Stomach smooth muscle (tissue), 2 donors: Measurements from ENCODE around the gene ZNF423.
"Not testable (repeated sequence)": the region's sequence is repeated elsewhere in the genome, so short reads cannot be mapped to it uniquely, and the experiment has no call there.

Experiments used
- H3K27ac ChIP-seq: one replicate; pipeline ENCODE4 v1.7.0; 2013; ENCODE audit warnings: mild to moderate bottlenecking, low read length, inconsistent platforms
- H3K27me3 ChIP-seq, 2 donors: one replicate each; pipeline ENCODE4 v1.7.0; 2013; ENCODE audit warnings: low read length in 2 of 2; ENCODE audit not compliant: insufficient read depth in 2 of 2, control insufficient read depth in 1 of 2
- H3K36me3 ChIP-seq, 2 donors: one replicate each; pipeline ENCODE4 v1.7.0; 2013; ENCODE audit warnings: low read length in 2 of 2; ENCODE audit not compliant: control insufficient read depth in 2 of 2, insufficient read depth in 2 of 2
- H3K4me1 ChIP-seq: one replicate; pipeline ENCODE4 v1.7.0; 2013; ENCODE audit warnings: low read length; ENCODE audit not compliant: control insufficient read depth, insufficient read depth
- H3K4me3 ChIP-seq, 2 donors: one replicate each; pipeline ENCODE4 v1.7.0; 2013; ENCODE audit warnings: low read length in 2 of 2
- H3K9ac ChIP-seq, 2 donors: one replicate each; pipeline ENCODE4 v1.7.0; 2013; ENCODE audit warnings: low read length in 2 of 2, mild to moderate bottlenecking in 1 of 2
- H3K9me3 ChIP-seq, 2 donors: one replicate each; pipeline ENCODE4 v1.7.0; 2013; ENCODE audit warnings: low read length in 2 of 2; ENCODE audit not compliant: control insufficient read depth in 2 of 2
- donor health status: healthy.
- donor health status: Pancreatic carcinoma.

ZNF423 gene

DNA sequence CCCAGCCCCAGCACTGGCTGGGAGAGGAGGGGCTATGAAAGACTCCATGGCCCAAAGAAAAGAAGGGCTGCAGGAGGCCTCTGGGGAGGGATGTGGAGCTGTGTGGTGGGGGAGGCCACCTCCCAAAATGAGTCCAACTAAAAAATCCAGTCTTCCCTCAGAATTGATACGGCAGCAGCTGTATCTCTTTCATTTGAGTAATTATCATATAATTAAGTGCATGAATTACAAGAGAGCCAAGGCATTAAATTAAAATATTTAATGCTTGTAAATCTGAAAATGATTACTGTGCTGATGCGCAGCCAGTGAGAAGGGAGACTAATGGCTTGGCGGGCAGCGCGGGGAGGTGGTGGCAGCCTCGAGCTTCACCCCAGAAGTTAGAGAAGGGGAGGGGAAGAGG is 289.5 kb downstream of the ZNF423 start:
- Histone ChIP-seq H3K4me3 (no peak overlapping the region), H3K9ac (no peak overlapping the region), H3K9me3 (no peaks in the 10 kb centered on the region), H3K36me3 (no peaks in the 10 kb centered on the region), H3K27ac (no peak overlapping the region), H3K27me3 (no peaks in the 10 kb centered on the region), H3K4me1 (peaks cover 10% of the 10 kb centered on the region)

DNA sequence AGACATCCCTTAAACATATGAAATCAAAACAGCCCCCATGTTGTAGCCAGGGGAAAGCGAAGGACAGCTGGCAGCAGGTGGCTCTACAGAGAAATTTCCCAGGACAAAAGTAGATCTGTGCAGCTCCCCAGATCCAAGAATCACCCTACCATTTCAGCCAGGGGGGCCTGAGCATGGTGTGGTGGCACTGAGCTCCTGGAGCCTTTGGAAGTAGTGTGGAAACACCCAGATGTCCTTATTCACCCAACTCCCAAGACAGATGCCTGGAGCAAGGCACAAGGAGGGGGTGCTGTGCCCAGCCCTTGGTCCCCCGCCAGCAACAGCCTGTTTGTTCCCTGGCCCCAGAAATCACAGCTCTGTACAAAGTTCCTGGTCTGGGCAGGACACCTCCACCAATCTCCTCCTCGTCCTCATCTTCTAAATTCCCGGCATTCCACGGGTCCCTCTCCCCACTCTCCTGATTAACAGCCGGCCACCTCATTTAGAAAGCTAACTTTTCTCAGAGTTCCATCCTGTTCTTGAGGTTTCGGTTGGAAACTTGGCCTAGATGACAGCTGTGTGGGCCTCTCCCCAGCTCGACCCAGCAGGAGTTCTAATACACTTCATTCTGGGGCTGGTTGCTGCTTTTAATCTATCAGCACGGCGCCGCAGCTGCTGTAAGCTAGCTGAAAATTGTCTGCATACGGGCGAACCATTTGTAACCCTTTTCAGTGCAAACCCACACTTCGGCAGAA is 291.2 kb downstream of the ZNF423 start:
- Histone ChIP-seq H3K4me1 (peaks cover 12% of the 10 kb centered on the region), H3K9ac (no peak overlapping the region), H3K9me3 (no peaks in the 10 kb centered on the region), H3K4me3 (no peak overlapping the region), H3K27me3 (no peaks in the 10 kb centered on the region), H3K36me3 (no peaks in the 10 kb centered on the region), H3K27ac (no peak overlapping the region)

DNA sequence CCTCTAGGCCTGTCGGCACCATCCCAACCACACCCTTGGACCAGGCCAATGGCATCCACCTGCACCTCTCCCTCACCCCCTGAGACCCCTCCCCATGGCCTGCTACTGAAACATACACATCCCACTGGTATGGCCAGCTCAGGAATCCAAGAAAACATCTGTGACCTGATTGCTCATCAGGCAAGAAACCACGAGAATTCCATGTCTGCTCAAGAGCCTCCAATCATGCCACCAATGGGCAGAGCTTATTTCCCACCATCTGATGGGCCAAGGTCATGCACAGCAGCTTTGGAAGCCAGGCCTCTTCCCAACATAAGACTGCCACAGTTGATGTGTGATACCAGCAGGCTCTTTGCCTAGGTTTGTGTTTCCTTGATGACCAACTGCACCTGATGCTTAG is 292.2 kb downstream of the ZNF423 start:
- no peaks in the 10 kb centered on the region for H3K9me3 ChIP-seq
- no peak overlapping the region for H3K4me3 ChIP-seq
- no peaks in the 10 kb centered on the region for H3K36me3 ChIP-seq
- H3K27ac ChIP-seq = no peak overlapping the region
- no peaks in the 10 kb centered on the region for H3K27me3 ChIP-seq
- peaks cover 12% of the 10 kb centered on the region for H3K4me1 ChIP-seq
- H3K9ac ChIP-seq = no peak overlapping the region

DNA sequence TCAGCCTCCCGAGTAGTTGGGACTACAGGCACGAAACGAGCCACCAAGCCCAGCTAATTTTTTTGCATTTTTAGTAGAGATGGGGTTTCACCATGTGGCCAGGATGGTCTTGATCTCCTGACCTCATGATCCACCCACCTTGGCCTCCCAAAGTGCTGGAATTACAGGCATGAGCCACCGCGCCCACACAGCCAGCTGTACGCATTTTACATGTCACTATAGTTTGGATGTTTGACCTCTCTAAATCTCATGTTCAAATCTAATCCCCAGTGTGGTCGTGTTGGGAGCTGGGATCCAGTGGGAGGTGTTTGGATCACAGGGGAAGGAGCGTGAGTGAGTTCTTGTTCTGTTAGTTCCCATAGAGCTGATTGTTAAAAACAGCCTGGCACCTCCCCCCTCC is 293.0 kb downstream of the ZNF423 start:
- H3K27ac ChIP-seq, H3K9ac ChIP-seq, H3K27me3 ChIP-seq, H3K4me3 ChIP-seq, H3K9me3 ChIP-seq, H3K36me3 ChIP-seq: not testable (repeated sequence)
- peaks cover 12% of the 10 kb centered on the region for H3K4me1 ChIP-seq

DNA sequence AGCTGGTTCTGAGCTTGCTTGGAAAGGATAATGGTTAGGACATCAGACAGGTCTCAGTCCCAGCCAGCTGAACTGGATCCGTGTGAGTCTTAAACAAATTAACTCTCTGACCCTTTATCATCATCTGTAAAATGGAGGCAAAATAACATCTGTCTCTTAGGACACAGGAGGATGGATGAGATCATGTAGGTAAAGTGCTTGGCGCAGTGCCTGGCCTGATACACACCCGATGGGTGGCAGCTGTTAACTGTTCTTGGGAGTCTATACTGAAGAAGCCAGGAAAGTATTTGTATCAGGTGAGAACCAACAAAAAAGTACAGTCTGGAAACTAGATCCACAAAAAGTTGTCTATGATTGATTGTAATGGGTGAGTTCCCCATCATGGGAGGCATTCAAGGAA is 293.7 kb downstream of the ZNF423 start:
- H3K9ac ChIP-seq = no peak overlapping the region
- H3K27me3 ChIP-seq = no peaks in the 10 kb centered on the region
- no peaks in the 10 kb centered on the region for H3K36me3 ChIP-seq
- H3K9me3 ChIP-seq = no peaks in the 10 kb centered on the region
- H3K27ac ChIP-seq = no peak overlapping the region
- no peak overlapping the region for H3K4me3 ChIP-seq
- peaks cover 17% of the 10 kb centered on the region for H3K4me1 ChIP-seq

DNA sequence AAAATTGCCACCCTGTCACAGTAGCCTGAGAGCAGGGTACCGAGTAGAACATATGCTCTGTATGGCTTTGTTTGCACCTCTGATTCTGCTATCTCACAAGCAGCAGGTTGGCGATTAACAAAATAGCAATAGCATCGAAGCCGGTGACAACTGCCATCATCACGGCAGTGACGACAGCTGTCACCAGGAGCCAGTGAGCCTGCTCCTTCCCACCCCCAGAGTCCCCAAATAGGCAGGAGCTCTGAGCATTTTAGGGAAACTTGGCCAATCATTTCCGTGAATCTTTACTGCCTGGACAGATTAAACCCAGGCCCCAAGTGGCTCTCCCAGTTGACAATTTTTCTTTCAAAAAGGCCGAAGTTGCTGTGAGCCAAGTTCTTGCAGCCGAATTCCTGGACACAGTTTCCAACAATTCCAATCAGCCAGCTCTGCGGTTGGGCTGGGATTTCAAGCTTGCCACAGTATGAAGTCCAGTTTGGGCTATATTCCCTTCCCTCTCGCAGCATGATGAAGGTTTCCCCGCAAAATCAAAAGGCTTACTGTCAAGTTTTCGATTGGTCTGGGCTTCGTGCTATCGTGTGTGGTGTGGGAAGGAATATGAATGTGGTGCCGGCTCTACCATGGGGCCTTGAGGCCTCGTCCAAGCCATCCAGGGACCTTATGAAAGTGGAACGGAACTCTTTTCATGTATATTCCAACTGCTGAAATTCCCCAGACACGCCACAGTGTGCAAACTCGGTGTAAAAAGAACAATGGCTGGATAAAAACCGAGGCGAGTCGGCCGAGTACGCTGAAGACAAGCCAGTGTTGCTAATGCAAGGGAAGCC is 295.7 kb downstream of the ZNF423 start:
- H3K9me3 ChIP-seq = no peaks in the 10 kb centered on the region
- no peaks in the 10 kb centered on the region for H3K36me3 ChIP-seq
- H3K4me1 ChIP-seq = peaks cover 13% of the 10 kb centered on the region
- H3K27me3 ChIP-seq = no peaks in the 10 kb centered on the region
- peak overlapping the region in 1 of 2 donors; percentile 8 for H3K4me3 ChIP-seq
- no peak overlapping the region for H3K9ac ChIP-seq
- peak overlapping the region; percentile 24 for H3K27ac ChIP-seq

DNA sequence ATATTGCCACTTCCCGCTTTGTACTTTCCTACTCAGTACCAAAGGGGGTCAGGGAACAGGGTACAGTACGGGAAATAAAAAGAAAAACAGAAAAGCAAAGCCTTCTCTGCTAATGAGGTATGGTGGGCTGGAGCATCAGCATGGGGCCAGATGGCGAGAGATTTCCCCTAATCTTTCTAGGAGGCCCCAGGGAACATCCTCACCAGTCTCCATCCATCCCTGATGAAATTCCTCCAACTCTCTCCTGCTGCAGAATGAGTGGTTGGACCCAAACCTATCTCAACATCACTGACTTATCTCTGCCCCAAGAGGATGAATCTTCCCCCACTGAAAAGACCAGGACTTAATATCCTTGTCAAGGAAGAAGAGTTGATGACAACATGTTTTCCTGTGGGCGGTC is 296.7 kb downstream of the ZNF423 start:
- no peak overlapping the region for H3K4me3 ChIP-seq
- no peaks in the 10 kb centered on the region for H3K9me3 ChIP-seq
- H3K36me3 ChIP-seq = no peaks in the 10 kb centered on the region
- H3K9ac ChIP-seq = no peak overlapping the region
- H3K27me3 ChIP-seq = no peaks in the 10 kb centered on the region
- H3K27ac ChIP-seq = no peak overlapping the region
- H3K4me1 ChIP-seq = peaks cover 9% of the 10 kb centered on the region

DNA sequence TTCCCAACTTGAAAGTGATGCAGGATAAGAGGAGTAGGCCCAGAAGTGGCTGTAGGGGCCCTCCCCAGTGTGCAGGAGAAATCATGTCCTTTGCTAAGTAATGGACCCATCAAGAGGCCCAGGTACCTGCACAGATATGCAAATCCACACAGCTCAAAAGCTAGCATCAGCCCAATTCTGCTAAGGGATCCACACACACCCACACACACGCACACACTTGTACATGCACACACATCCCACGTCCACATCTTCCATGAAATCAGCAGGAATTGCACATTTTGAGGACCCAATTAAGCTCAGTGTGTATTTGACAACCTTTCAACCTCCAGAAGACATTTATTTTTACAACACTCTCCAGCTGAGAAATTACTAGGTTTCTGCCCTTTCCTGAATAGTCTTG is 297.5 kb downstream of the ZNF423 start:
- Histone ChIP-seq H3K9ac (no peak overlapping the region), H3K9me3 (no peaks in the 10 kb centered on the region), H3K27me3 (no peaks in the 10 kb centered on the region), H3K27ac (no peak overlapping the region), H3K36me3 (no peaks in the 10 kb centered on the region), H3K4me1 (peaks cover 9% of the 10 kb centered on the region), H3K4me3 (no peak overlapping the region)

DNA sequence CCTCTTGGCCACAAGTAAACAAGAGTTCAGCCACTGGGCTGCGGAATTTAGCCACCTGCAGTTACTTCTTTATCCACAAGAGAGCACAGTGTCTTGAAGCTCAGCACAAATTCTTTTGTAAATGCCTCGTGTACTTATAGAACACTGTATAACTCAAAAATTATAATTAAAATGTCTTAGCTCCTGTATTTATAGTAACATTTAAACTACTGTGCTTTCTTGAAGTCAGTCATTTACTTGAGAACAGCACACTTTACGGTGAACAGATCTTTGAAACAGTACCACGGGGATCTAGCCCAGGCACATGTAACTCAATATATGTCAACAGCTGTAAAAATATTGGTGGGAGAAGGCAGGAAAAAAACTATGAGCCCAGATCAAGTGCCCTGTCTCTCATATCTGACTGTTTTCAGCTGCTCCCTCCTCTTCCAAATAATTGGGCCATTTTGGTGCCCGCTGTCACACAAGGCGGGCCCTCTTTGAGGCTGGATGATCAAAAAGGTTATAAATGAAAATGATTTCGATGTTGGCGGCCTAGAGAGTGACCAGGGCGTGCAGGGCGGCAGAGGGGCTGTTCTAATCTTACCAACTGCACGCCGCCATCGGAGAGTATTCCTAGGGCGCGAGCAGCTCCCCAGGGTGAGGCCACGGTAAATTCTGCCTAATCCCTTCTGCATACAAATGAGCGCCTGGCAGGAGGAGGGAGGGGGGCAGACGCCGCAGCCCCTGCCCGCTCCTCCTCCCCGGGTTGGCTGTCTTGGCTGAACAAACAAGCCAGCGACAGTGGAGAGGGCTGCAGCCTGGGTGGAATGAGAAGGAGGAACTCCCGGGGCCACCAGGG is 299.1 kb downstream of the ZNF423 start:
- Histone ChIP-seq H3K9ac (no peak overlapping the region), H3K4me1 (peaks cover 9% of the 10 kb centered on the region), H3K27me3 (no peaks in the 10 kb centered on the region), H3K4me3 (no peak overlapping the region), H3K9me3 (no peaks in the 10 kb centered on the region), H3K27ac (no peak overlapping the region), H3K36me3 (no peaks in the 10 kb centered on the region)

DNA sequence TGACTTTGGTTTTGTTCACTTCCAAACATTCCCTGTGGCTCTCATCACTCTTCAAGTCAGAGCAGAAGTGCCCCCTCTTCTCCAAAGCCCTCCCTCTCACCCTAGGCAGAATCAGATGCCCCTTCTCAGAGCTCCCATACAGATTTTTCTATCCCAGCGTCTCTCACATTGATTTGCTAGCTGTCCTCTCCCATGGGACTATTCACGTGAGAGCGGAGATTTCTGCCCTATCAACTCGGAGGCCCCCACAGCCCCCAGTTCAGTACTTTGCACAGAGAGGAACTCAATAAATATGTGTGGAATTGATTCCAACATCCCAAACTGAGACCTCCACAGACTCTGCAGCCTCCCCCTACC is 299.7 kb downstream of the ZNF423 start:
- Histone ChIP-seq H3K27me3 (no peaks in the 10 kb centered on the region), H3K36me3 (no peaks in the 10 kb centered on the region), H3K27ac (no peak overlapping the region), H3K4me1 (peaks cover 9% of the 10 kb centered on the region), H3K9me3 (no peaks in the 10 kb centered on the region), H3K9ac (no peak overlapping the region), H3K4me3 (no peak overlapping the region)
